NT2/D1 (cell line): ENCODE measurements around the gene POU6F1.

Experiments used
- SUZ12 ChIP-seq: IDR thresholded peaks from 2 replicates; pipeline ENCODE4 v1.6.1; 2011; ENCODE audit not compliant: insufficient read length, insufficient read depth; ENCODE audit errors: extremely low read depth
- YY1 ChIP-seq: IDR thresholded peaks from 2 replicates; pipeline ENCODE4 v1.6.1; 2011; ENCODE audit not compliant: insufficient read length, insufficient read depth
- ZNF274 ChIP-seq: IDR thresholded peaks from 2 replicates; pipeline ENCODE4 v1.6.1; 2011; ENCODE audit warnings: mild to moderate bottlenecking, low read depth, low read length

GRCh38 chr12:51217133-51217967 lies 512 bp downstream of the POU6F1 start:
- no peak for TF ChIP-seq YY1
- TF ChIP-seq SUZ12, result no peak
- no peak for TF ChIP-seq ZNF274
